HepG2 (cell line): ENCODE measurements around the gene PXMP2. TPM values are rescaled to one million over a fixed set of nuclear protein-coding genes. Genes with fewer than 3 reads are reported as not detected.

Experiments
- ELF3 ChIP-seq: IDR thresholded peaks from 2 replicates; pipeline ENCODE4 v1.6.1; 2016; ENCODE audit warnings: missing genetic modification reagents, missing compliant biosample characterization
- FOXK2 ChIP-seq: fragments of 450-650 bp; IDR thresholded peaks from 2 replicates; pipeline ENCODE4 v1.6.1; 2016
- GABPA ChIP-seq, 2 experiments: IDR thresholded peaks; 2 replicates each; pipeline ENCODE4 v1.6.1; 2011 to 2016; ENCODE audit warnings: low read depth in 2 of 2, low read length in 1 of 2, missing biosample characterization in 1 of 2, missing genetic modification characterization in 1 of 2
- JDP2 ChIP-seq: sonication (generic); formaldehyde crosslinking; IDR thresholded peaks from 2 replicates; pipeline ENCODE4 v1.8.1; 2022; ENCODE audit warnings: missing genetic modification reagents, borderline replicate concordance
- KLF13 ChIP-seq: sonication (generic); formaldehyde crosslinking; IDR thresholded peaks from 2 replicates; pipeline ENCODE4 v1.4.0; 2020; ENCODE audit warnings: mild to moderate bottlenecking, missing genetic modification reagents
- MAFF ChIP-seq: IDR thresholded peaks from 2 replicates; pipeline ENCODE4 v1.6.1; 2011; ENCODE audit warnings: low read depth, low read length, improper control_type of control experiment
- NFKB2 ChIP-seq: sonication (generic); formaldehyde crosslinking; IDR thresholded peaks from 2 replicates; pipeline ENCODE4 v1.4.0; 2020; ENCODE audit warnings: missing genetic modification reagents, borderline replicate concordance
- NR2F1 ChIP-seq, 2 experiments: fragments of 450-650 bp in 1 of 2; formaldehyde crosslinking in 1 of 2; IDR thresholded peaks; 2 replicates each; pipeline versions ENCODE4 v1.5.0 to v1.6.1; 2016 to 2020; ENCODE audit warnings: mild to moderate bottlenecking in 1 of 2, missing compliant biosample characterization in 1 of 2, missing genetic modification reagents in 1 of 2, moderate library complexity in 1 of 2
- RAD21 ChIP-seq: fragments of 450-650 bp; formaldehyde crosslinking; IDR thresholded peaks from 2 replicates; pipeline ENCODE4 v1.5.0; 2020; ENCODE audit warnings: mild to moderate bottlenecking
- SP2 ChIP-seq: sonication (generic); formaldehyde crosslinking; IDR thresholded peaks from 2 replicates; pipeline ENCODE4 v1.5.1; 2020; ENCODE audit warnings: mild to moderate bottlenecking, missing genetic modification reagents
- SRF ChIP-seq: IDR thresholded peaks from 2 replicates; pipeline ENCODE4 v1.6.1; 2011; ENCODE audit warnings: mild to moderate bottlenecking, low read depth, low read length, moderate library complexity
- ZMYM4 ChIP-seq: sonication (generic); formaldehyde crosslinking; IDR thresholded peaks from 2 replicates; pipeline ENCODE4 v1.8.1; 2023; ENCODE audit warnings: mild to moderate bottlenecking, missing genetic modification reagents
- ZNF124 ChIP-seq: sonication (generic); formaldehyde crosslinking; IDR thresholded peaks from 2 replicates; pipeline ENCODE4 v1.4.0; 2020; ENCODE audit warnings: missing genetic modification reagents
- ZNF143 ChIP-seq: sonication (generic); formaldehyde crosslinking; IDR thresholded peaks from 2 replicates; pipeline ENCODE4 v1.4.0; 2020; ENCODE audit warnings: missing genetic modification reagents
- ZNF703 ChIP-seq: sonication (generic); formaldehyde crosslinking; IDR thresholded peaks from 2 replicates; pipeline ENCODE4 v1.5.1; 2020; ENCODE audit warnings: missing genetic modification reagents, mild to moderate bottlenecking, moderate library complexity, borderline replicate concordance
- ZNF773 ChIP-seq: sonication (generic); formaldehyde crosslinking; IDR thresholded peaks from 2 replicates; pipeline ENCODE4 v1.4.0; 2020; ENCODE audit warnings: missing genetic modification reagents, borderline replicate concordance
- ZNF878 ChIP-seq: sonication (generic); formaldehyde crosslinking; IDR thresholded peaks from 2 replicates; pipeline ENCODE4 v1.8.1; 2023; ENCODE audit warnings: mild to moderate bottlenecking, missing genetic modification reagents, moderate library complexity
- polyA plus RNA-seq, 8 experiments: library from polyadenylated mRNA; depleted of rRNA in 3 of 8; stranded (reverse) in 7 of 8; unstranded in 1 of 8; fragments of >200 nt; fragmentation: Illumina TruSeq in 4 of 8; extraction: Trizol in 4 of 8; gene quantifications; 2 replicates each; pipeline versions ENCODE4 v1.2.1 to v1.2.3, GENCODE V29; 2011 to 2016; ENCODE audit warnings: low read depth in 4 of 8, missing spikeins in 1 of 8, mixed read lengths in 1 of 8; ENCODE audit not compliant: insufficient read depth in 1 of 8
- total RNA-seq, 5 experiments: library from RNA; depleted of rRNA; stranded (reverse); fragments of >200 nt; fragmentation: Illumina TruSeq; extraction: Trizol; gene quantifications; 2 replicates each; pipeline ENCODE4 v1.2.3, GENCODE V29; 2016; ENCODE audit warnings: low read depth in 1 of 5
- TF ChIP-seq, protein P1 (sequence below): sonication (generic); formaldehyde crosslinking; IDR thresholded peaks from 2 replicates; pipeline ENCODE4 v1.4.0; 2020; ENCODE audit warnings: missing genetic modification reagents; ENCODE audit errors: not compliant biosample characterization
- TF ChIP-seq, protein P2 (sequence below): IDR thresholded peaks from 2 replicates; pipeline ENCODE4 v1.6.1; 2016; ENCODE audit warnings: low read depth, borderline replicate concordance
- TF ChIP-seq, protein P3 (sequence below): IDR thresholded peaks from 2 replicates; pipeline ENCODE4 v1.6.1; 2016; ENCODE audit warnings: low read depth, control low read depth
- TF ChIP-seq, protein P4 (sequence below): sonication (generic); IDR thresholded peaks from 2 replicates; pipeline ENCODE4 v1.6.1; 2016; ENCODE audit warnings: low read depth, borderline replicate concordance
- TF ChIP-seq, protein P5 (sequence below): sonication (generic); formaldehyde crosslinking; IDR thresholded peaks from 2 replicates; pipeline ENCODE4 v1.4.0; 2020; ENCODE audit warnings: mild to moderate bottlenecking, missing genetic modification reagents
- TF ChIP-seq, protein P6 (sequence below): sonication (generic); formaldehyde crosslinking; IDR thresholded peaks from 2 replicates; pipeline ENCODE4 v1.4.0; 2020; ENCODE audit warnings: missing genetic modification reagents

PXMP2 gene
- total and polyA plus RNA-seq, 2 of the 13 experiments (the other 11 are each of a cell fraction or from before 2014, with no cell fraction given) = 25.5 to 42.9 TPM

DNA sequence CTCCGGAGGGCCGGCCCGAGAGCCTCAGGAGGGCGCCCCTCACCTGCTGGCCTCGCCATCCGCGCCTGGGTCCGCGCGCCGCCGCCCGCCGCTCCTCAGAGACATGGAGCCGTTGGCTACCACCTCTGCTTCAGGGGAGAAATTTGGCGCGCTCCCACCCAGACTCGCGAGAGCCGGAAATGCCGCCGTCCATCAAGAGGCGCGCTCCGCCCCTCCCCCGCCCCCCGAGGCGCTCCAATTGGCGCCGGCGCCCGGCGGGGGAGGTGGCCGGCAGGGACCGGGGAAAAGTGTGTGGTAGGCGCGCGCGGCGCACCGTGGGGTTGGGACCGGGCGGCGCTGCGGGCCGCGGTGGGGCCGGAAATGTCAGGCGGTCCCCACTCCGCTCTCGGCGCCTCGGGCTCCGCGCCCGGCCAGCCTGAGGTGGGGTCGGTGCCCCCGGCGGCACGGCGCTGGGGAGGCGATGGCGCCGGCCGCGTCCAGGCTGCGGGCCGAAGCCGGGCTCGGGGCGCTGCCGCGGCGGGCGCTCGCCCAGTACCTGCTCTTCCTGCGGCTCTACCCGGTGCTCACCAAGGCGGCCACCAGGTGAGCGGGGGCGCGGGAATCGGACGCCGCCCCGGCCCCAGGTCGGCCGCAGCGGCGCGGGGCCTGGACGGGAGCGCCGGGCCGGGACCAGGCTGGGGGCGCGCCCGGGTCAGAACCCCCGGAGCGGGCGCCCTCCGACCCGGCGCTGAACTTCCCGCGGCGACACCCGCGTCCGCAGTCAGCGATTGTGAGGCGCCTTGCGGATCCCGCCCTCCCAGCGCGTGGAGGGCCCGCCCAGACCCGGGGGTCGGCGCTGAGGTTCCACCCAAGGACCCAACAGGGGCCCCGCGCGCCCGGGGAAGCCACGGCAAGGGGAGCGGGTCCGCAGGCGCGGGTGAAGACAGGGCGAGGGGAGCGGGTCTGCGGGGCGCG, at the start of gene PXMP2, which contains the start of gene POLE (continued):
- TF ChIP-seq SRF = no peak
- no peak for TF ChIP-seq ZNF143 (CRISPR knock-in tag)
- TF ChIP-seq ZNF124 = no peak
- TF ChIP-seq SP2 (CRISPR knock-in tag) = peak; percentile 42; the same call in 1 of the 2 replicates
- no peak for TF ChIP-seq FOXK2
- TF ChIP-seq GABPA (IDR thresholded peaks at IDR 0.05; ENCODE audit: low read depth, low read length) = peak; percentile 33; the same call in 1 of the 2 replicates
- peak; percentile 57; the same call in 1 of the 2 replicates for TF ChIP-seq GABPA (CRISPR knock-in tag; IDR thresholded peaks at IDR 0.05; ENCODE audit: low read depth)
- TF ChIP-seq, protein P1, sequence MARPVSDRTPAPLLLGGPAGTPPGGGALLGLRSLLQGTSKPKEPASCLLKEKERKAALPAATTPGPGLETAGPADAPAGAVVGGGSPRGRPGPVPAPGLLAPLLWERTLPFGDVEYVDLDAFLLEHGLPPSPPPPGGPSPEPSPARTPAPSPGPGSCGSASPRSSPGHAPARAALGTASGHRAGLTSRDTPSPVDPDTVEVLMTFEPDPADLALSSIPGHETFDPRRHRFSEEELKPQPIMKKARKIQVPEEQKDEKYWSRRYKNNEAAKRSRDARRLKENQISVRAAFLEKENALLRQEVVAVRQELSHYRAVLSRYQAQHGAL = no peak
- no peak; the same call in 1 of the 2 replicates for TF ChIP-seq NFKB2 (CRISPR knock-in tag)
- TF ChIP-seq MAFF = no peak
- TF ChIP-seq, protein P2, sequence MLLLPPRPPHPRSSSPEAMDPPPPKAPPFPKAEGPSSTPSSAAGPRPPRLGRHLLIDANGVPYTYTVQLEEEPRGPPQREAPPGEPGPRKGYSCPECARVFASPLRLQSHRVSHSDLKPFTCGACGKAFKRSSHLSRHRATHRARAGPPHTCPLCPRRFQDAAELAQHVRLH = no peak
- no peak for TF ChIP-seq ZNF703
- no peak for TF ChIP-seq ZNF773 (CRISPR knock-in tag)
- no peak for TF ChIP-seq KLF13 (CRISPR knock-in tag)
- TF ChIP-seq, protein P3, sequence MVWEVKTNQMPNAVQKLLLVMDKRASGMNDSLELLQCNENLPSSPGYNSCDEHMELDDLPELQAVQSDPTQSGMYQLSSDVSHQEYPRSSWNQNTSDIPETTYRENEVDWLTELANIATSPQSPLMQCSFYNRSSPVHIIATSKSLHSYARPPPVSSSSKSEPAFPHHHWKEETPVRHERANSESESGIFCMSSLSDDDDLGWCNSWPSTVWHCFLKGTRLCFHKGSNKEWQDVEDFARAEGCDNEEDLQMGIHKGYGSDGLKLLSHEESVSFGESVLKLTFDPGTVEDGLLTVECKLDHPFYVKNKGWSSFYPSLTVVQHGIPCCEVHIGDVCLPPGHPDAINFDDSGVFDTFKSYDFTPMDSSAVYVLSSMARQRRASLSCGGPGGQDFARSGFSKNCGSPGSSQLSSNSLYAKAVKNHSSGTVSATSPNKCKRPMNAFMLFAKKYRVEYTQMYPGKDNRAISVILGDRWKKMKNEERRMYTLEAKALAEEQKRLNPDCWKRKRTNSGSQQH (CRISPR knock-in tag) = peak; percentile 86
- 0 out of 2 replicates have a peak, but pooled peaks have one; percentile 16 for TF ChIP-seq JDP2
- TF ChIP-seq RAD21 (CRISPR knock-in tag) = no peak; the same call in none of the 2 replicates
- peak; percentile 69 for TF ChIP-seq ZMYM4 (CRISPR knock-in tag)
- TF ChIP-seq, protein P4, sequence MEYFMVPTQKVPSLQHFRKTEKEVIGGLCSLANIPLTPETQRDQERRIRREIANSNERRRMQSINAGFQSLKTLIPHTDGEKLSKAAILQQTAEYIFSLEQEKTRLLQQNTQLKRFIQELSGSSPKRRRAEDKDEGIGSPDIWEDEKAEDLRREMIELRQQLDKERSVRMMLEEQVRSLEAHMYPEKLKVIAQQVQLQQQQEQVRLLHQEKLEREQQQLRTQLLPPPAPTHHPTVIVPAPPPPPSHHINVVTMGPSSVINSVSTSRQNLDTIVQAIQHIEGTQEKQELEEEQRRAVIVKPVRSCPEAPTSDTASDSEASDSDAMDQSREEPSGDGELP = no peak
- TF ChIP-seq, protein P5, sequence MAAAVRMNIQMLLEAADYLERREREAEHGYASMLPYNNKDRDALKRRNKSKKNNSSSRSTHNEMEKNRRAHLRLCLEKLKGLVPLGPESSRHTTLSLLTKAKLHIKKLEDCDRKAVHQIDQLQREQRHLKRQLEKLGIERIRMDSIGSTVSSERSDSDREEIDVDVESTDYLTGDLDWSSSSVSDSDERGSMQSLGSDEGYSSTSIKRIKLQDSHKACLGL = 0 out of 2 replicates have a peak, but pooled peaks have one; percentile 35
- TF ChIP-seq ELF3 = peak; percentile 75; the same call in 1 of the 2 replicates
- TF ChIP-seq, protein P6, sequence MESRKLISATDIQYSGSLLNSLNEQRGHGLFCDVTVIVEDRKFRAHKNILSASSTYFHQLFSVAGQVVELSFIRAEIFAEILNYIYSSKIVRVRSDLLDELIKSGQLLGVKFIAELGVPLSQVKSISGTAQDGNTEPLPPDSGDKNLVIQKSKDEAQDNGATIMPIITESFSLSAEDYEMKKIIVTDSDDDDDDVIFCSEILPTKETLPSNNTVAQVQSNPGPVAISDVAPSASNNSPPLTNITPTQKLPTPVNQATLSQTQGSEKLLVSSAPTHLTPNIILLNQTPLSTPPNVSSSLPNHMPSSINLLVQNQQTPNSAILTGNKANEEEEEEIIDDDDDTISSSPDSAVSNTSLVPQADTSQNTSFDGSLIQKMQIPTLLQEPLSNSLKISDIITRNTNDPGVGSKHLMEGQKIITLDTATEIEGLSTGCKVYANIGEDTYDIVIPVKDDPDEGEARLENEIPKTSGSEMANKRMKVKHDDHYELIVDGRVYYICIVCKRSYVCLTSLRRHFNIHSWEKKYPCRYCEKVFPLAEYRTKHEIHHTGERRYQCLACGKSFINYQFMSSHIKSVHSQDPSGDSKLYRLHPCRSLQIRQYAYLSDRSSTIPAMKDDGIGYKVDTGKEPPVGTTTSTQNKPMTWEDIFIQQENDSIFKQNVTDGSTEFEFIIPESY (CRISPR knock-in tag) = no peak
- TF ChIP-seq ZNF878 (CRISPR knock-in tag) = 0 out of 2 replicates have a peak, but pooled peaks have one; percentile 48
- no peak for TF ChIP-seq NR2F1 (CRISPR knock-in tag; IDR thresholded peaks at IDR 0.05)
